NCI-H2171 (cell line): ENCODE data around the gene CDKN1C.

Experiments used
- DNase-seq: peaks from one replicate; lab custom pipeline; 2025; lab: John Stamatoyannopoulos, UW

The CDKN1C gene

GRCh38 chr11:2846470-2846869 lies 39.1 kb downstream of the CDKN1C start:
- DNase-seq: no peak

- no peak for DNase-seq
These were observed 39.5 kb downstream of the CDKN1C start for GRCh38 chr11:2846056-2846455.

DNA sequence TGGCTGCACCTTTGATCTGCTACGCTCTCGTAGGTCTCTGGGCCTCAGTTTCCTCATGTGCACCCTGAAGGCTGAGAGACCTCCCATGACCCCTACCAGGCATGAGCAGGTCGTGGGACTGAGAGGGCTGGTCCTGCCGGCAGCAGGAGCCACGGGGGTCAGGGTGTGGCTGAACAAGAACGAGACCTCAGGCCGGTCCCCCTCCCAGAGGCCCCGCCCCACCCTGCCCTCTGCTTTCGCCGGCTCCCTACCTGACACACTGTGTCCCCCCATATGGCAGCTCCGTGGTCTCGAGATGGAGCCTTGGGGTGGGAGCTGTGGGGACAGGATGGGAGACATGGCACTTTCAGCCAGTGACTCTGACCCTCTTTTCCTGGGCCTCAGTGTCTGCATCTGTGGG lies 40.6 kb downstream of the CDKN1C start:
- DNase-seq: no peak

GRCh38 chr11:2844116-2844842 lies 41.3 kb downstream of the CDKN1C start:
- DNase-seq: no peak

DNA sequence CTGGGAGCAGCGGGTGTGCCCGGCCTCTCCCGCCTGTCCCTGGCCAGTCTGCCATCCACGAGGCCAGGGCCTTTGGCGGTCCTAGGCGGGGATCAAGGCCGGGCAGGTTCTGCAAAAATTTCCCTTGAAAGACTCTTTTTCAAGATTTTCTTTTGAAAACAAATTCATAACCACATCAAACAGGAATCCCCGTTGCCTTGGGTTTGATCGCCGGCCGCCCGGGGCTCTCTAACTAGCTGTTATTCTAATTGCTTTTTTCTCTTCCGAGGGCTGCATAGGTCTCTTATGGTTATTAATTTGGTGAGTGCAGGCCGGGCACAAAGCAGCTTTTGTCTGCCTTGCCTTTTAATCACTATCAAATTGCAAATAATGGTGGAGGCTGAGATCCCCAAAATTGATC lies 42.0 kb downstream of the CDKN1C start:
- DNase-seq: no peak

GRCh38 chr11:2842876-2843275 lies 42.7 kb downstream of the CDKN1C start:
- DNase-seq: no peak

DNA sequence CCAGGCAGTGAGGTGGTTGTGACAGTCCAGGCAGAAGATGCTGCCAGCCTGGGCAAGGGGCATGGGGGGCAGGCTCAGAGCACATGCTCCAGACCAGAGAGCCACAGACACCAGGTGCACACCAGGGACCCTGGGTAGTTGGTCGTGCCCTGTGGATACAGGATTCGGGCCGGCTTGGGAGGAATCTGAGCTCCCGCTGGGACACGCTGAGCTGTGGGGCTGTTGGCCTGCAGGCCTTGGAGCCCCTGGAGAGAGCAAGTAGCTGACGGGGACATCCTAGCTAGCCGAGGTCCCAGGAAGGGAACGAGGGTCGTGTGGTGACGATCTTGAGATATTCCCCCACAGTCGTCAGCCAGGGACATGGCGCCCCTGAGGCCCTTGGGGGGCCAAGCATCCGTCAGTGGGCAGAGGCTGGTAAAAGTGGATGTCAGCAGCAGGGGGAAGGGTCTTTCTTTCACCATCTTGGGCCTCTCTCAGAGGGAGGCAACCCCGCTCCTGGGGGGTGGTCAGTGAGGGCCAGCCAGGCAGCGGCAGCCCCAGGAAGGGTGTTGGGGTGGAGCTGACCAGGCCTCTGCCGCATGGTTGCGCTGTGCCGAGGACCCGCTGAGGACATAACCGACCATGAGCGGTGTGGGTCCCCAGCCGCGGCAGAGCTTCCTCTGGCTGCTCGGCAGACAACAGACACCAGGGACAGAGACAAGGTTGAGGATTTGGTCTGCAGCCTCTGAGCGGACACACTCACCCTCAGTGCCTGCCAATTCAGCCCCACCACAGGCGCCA lies 44.0 kb downstream of the CDKN1C start:
- DNase-seq: no peak

- DNase-seq: no peak
These were observed 46.1 kb downstream of the CDKN1C start for GRCh38 chr11:2839395-2839943.

DNA sequence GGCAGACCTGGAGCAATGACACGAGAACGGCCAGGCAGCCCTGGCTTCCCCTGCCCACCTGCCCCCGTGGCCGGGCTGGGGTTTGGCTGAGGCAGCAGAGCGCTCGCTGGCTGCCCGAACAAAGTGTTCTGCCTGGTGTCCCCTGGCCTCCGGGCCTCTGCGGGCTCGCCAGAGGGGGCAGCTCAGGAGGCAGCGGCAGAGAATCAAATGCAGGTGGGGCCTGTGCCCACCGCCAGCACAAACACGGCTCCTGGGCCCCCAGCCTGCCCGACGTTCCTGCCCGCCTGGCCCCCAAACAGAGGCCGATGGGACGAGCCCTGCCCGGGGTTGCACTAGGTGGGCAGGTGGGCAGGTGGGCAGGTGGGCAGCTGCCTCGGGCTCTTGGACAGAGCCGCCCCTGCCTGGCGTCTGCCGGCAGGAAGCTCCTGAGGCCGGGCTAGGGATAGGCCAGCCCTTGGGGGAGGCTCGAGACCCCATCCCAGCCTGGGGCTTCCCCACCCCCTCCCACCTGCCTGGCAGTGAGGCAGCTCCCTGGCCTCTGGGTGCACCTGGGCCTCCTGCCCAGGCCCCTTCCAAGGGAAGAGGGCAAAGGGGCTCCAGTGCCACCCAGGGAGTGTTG lies 46.8 kb downstream of the CDKN1C start:
- DNase-seq: no peak

GRCh38 chr11:2838091-2838490 lies 47.5 kb downstream of the CDKN1C start:
- DNase-seq: no peak

GRCh38 chr11:2837651-2838050 lies 47.9 kb downstream of the CDKN1C start:
- DNase-seq: no peak

DNA sequence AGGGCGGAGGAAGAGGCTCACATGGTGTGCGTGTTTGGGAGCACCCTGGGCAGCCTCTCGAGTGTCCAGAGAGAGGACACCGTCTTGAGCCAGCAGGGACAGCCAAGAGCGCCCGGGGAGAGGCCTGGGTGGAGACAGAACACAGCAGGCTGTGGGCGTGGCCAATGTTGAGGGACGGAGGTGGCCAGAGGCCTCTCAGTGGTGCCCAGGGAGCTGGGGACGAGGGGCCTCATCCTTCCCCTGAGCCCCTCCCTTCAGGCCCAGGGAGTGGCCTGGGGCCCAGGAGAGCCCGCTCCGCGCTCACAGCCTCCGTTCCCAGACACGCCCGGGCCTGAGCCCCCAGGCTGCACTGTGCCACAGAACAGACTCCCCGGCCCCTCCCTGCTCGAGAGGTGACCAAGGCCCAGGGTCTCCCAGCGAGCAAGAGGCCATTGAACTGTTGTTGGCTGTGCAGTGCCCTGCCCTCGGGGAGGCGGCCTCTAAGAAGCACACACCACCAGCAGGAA lies 48.4 kb downstream of the CDKN1C start:
- DNase-seq: no peak

DNA sequence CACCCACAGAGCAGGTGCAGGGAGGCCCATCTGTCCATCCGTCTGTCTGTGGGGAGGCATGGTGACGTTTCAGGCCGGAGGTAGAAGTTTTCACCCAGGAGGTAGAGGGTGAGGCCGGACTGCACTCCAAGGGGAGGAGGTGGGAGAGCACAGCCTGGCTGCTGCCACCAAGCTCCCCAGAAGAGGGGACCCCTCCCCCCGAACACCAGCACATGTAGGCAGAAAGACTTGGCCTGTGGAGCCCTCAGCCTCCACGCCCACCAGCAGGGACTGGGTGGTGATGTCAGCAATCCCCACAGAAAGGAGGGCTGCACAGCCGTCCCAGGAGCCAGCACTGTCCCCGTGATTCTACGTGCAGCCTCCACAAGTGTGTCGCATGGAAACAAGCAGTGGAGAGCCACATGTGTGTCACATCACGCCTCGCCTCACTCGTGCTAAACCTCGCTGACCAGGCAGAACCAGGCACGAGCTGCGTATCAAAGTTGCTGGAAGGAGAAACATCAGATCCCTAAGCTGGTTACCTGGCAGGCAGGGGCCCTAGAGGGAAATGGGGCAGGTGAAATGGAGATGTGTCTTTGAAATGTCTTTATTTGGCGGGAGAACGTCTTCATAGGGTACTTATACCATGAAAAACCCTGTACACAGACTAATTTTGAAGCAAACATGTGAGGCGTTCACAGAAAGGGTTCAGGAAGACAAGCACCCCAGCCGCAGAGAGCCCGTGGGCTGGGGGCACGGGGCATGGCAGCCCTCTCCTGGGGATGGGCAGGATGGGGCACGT lies 49.1 kb downstream of the CDKN1C start:
- no peak for DNase-seq

DNA sequence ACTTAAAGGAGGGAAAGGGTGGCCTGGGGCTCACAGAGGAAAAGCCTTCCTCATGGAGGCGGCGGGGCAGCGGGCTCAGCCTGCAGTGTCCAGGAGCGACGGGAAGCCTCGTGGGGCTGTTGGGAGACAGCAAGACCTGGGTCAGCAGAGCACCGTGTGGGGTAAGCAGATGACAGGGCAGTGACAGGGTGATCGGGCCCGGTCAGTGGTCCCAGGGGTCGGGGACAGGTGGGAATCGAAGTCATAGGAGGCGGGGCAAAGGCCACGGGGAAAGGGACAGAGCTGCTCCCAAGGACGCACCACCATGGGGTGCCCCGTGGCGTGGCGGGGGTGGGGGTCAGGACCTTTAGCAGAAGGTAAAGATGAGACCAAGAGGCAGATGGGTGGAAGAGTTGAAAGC lies 49.8 kb downstream of the CDKN1C start:
- DNase-seq: no peak

- DNase-seq: no peak
These were observed 50.3 kb downstream of the CDKN1C start for GRCh38 chr11:2835296-2835695.

GRCh38 chr11:2834503-2835273 lies 50.9 kb downstream of the CDKN1C start:
- no peak for DNase-seq

DNA sequence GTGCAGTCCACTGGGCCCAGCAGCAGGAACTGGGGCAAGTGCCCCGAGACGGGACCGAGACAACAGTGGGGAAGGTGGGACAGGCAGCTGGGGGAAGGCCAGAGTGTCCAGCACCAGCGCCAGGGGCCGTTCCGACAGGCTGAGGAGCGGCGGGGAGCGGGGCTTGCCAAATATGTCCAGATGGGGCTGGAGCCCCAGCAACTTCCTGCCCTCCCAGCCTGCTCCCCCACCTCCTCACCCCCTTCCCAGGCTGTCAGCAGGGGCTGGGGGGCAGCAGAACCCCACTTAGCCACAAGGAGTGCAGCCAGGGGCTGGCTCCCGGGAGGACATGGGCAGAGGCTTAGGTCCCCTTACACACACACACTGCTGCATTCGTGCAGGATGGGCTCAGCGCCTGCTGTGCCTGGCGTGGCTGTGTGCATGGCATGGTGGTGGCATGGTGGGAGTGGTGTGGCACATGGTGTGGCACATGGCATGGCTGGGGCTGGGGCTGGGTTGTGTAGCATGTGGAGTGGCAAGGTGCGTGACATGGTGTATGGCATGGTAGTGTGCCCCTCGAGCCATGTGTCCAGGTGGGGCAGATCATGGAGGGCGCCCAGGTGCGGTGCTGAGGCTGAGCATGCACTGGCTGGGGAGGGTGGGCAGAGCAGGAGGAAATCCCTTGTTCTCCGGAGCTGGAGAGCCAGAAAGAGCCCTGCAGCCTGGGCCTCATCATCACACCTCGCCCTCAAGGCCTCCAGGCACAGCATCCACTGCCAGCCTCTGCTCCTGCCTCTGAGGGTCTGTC lies 51.7 kb downstream of the CDKN1C start:
- DNase-seq: no peak
